GM18499 (cell line): ENCODE data around the gene PRPSAP1.

Experiments used
- ATAC-seq: cut with Tn5 transposase; IDR thresholded peaks from one replicate; pipeline ENCODE4 v1.9.1; 2021; ENCODE audit warnings: moderate number of reproducible peaks; ENCODE audit not compliant: insufficient read depth, unreplicated experiment

Gene PRPSAP1

DNA sequence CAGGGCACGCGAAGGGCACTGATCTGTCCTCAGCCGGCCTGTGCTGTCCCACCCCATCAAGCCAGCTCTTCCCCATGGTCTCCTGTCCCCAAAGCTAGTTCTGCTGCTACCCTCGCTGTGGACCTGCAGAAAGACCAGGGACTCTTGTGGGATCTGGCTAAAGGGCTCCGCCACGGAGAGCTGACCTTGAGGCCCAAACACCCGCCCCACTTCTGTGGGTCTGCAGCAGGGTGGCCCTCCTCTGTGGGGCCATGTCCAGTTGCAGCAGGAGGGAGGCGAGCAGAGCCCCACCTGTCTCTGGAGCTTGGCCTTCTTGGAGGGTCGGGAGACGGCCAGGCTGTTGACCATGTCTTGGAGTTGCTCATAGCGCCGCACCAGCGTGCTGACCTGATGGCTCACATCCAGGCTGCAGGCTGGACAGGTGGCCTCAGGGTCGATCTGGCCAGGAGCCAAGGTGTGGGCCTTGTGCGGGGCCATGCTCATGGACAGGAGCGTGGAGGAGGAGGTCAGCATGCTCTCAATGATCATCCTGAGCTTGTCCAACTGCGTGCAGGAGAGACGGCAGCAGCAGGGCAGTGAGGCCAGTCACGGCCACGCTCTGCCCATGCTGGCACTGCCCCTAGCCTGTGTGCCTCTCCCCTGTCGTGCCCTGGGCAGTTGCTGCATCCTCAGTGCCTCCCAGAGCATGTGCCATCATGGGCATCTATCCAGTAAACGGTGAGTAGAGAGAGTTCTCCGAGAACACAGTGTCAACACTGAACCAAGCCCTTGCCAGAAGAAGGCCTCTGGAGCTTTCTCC lies 71.9 kb downstream of the PRPSAP1 start:
- ATAC-seq: no peak

- no peak for ATAC-seq
Measured at GRCh38 chr17:76280650-76281049, 73.1 kb downstream of the PRPSAP1 start.

DNA sequence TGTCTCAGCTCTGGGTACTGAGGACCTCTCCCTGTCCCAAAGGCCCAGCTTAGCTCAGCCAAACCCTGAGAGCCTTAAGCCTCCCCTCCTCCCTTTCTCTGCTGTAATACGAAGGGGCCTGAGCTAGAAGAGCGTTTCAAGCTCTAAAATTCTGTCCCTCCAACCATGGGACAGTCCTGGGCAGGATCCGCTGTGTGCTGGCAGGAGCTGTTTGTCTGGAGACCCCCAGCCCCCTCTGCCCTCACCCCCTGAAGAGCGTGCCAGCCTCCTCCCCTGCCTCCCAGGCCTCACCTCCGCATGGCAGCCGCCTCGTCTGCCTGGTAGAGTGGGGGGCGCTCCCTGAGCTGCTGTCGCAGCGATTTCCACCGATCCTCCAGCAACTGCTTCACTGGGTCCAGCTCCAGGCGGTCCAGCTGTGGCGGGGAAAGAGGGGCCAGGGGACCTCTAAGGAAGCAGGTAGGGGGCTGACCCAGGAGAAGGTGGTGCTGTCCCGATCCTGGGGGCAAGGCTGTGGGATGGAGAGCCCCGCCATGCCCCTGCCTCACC lies 73.9 kb downstream of the PRPSAP1 start:
- ATAC-seq: no peak

DNA sequence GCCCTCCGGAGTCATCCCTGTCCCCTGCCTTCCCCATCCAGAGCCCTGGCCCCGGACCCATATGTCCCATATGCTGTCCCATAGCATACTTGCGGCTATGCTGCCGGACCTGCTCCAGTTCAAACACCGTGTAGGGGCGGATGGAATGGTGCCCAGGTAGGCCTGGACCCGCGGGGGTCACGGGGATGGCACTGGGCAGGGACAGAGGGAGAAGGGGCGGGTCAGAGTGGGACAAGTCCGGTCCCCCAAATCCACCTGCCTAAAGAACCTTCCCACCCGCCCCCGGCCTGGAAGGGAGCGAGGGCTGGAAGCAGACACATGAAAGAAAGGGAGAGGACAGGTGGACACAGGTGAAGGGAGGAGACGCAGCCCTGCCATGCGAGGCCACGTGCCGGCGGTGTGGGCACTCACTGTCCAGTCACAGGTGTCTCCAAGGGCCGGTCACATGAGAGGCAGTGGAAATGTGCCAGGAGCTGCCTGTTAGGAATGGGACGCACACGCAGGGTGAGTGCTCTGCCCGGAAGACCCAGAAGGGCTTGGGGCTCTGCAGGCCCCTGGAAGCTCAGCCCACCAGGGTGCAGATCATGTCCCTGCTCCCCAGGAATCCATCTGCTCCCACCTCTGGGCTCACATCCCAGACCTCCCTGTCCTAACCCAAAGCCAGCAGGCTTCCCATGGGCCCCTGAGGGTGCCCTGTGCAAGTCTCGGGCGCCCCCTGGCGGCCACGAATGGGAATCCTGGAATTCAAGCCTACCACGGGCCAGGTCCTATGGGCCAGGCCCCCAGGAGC lies 74.6 kb downstream of the PRPSAP1 start:
- ATAC-seq: no peak

DNA sequence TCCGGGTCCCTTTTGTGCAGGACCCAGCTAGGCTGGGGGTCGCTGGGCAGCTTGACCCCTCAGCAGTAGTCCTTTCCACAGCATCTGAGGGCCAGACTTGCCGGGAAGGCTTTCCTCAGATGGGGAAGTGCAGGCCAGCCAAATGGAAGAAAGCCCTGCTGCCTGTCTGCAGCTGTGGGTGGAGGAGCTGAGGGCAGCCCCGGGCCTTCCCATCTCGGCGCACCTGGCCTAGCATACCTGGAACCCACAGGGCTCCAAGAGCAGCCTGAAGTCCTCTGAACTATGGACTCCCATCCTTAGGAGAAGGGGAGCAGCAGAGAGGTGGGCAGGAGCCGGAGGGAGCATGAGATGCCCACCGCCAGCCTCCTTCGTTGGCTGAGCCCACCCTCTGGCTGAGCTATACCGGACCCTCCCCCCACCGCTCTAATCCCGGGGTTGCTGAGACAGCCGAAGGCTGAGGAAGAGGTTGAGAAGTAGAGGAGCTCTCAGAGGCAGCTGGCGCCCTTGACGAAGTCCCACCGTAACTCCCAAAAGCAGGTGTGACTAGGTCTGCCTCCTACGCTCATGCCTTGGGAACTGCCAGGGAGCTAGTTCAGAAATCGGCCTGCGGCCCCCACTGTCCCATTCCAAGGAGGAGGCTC lies 75.3 kb downstream of the PRPSAP1 start:
- ATAC-seq: no peak

- no peak for ATAC-seq
Measured at GRCh38 chr17:76277300-76278267, 76.1 kb downstream of the PRPSAP1 start.

GRCh38 chr17:76276461-76277299 lies 77.0 kb downstream of the PRPSAP1 start:
- no peak for ATAC-seq

DNA sequence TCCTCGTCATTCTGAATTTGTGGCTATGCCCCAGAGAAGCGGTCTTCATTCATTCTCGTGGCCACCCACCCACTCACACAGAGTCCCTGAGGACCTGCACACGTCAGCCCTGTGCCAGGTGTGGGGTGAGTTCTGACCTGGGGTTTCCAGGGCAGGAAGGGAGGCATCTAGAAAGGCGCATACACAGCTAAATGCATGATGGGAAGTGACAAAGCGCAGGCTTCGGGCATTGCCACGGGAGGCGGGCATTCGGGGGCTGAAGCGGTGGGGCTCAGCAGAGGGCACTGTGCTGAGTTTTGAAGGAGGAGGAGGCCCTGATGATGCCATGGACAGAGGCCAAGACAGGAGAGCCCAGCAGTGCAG lies 77.7 kb downstream of the PRPSAP1 start:
- no peak for ATAC-seq

DNA sequence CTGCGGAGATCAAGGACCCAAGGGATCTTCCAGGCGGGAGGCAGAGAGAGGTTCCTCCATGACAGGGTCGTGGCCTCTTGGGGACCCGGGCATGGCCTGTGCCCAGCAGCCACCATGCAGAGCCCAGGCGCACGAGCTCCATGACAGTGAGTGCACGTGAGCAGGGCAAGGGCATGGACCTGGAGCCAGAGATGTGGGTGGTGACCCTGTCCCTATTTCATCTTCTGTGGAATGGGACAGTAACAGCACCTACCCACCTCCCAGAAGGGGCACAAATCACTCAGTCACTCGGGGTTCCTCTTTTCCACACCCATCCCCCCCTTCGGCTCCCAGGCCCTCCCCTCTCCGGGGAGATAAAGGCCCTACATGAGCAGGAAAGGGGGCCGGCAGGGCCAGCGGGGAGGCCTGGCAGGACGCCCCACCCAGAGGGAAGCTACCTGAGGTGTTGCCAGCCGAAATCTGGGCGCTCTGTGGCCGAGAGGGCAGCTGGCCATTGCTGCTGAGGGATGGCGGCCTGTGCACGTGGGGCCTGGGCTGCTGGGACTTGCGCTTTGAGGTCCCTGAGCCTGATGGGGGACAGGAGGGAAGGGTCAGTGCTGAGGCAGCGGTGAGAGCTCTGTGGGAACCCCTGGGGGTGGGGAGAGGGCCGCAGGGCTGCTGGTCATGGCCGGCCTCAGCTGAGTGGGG lies 78.2 kb downstream of the PRPSAP1 start:
- no peak for ATAC-seq

DNA sequence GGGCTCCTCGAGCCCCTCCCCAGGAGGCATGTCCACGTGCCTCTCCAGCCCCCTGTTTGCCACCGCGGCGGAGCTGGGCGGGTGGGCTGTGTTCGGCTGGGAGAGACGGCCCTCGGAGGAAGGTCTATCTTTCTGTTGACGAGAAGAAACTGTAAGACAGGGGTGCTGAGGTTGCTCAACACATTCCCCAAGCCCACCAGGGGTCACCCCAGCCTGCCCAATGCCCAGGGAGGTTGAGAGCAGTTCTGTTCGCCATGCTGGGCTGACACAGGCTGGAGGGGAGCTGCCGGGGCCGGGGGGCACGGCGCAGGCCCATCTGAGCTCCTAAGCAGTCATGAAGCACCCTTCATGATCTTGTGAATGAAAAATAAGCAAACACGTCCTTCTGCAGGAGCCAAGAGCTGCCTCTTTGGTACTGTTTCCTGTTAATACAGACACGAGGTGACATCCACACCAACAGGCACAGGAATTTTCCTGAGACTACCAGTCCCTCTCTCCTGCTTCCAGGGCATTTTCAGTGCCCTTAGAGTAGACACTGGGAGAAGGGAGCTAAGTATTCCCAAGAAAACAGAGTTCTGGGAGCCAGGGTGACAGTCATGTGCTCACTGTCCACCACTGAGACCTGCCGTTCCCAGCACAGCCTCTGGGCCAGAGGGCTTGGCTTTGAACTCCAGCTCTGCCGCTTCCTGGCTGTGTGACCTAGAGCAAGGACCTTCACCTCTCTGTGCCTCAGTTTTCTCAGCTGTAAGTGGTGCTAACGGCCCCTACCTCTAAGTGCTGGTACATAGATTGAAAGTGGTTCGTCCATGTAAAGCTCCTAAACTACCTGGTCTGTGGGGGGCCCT lies 79.4 kb downstream of the PRPSAP1 start:
- no peak for ATAC-seq

GRCh38 chr17:76273445-76274111 lies 80.1 kb downstream of the PRPSAP1 start:
- no peak for ATAC-seq

GRCh38 chr17:76272541-76273444 lies 80.9 kb downstream of the PRPSAP1 start:
- peak; percentile 8 for ATAC-seq

GRCh38 chr17:76271669-76272540 lies 81.8 kb downstream of the PRPSAP1 start:
- ATAC-seq: peak; percentile 25

DNA sequence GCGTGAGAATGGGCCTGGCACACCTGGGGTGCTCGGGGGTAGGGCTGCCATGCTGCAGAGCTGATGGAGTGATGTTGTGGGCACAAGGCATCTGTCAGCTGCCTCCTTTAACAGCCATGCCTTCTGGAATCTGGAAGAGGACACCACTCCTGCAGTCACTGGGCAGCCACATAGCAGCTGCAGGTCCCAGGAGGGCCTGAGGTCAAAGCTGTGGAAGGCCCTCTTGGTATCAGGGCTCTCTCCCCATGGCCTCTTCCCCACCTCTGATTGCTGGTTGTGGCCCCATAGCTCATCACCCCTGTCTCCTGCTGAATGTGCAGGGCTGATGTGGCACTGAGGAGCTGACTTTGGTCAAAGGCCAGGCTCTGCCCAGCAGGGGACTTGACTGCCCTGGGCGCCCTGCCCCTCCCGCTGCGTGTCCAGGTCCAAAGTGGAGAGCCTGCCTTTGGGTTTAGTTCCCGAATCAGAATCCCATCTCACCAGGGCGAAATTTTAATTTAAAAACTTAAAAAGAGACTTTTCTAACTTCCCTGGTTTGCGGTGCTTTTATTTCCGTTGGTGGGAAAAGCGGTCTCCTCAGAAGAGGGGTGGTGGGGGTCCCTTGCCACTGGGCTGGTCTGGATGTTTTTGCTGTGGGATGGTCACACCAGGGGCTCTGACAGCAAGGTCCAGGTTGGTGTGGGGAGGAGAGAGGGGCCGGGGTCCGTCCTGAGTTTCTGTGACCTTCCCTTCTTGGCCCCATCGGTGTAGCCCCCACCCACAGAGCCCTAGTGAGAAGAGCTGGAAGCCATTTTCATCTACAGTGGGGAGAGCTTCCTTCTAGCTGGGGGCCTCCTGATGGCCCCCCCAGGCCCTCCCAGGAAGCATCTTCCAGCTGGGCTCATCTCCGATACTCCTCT lies 82.7 kb downstream of the PRPSAP1 start:
- no peak for ATAC-seq
